WTC11 (cell line): ENCODE data around the gene LCTL.

Experiments
- ATF1 ChIP-seq: sonication (generic); formaldehyde crosslinking; IDR thresholded peaks from 2 replicates; pipeline ENCODE4 v1.8.1; 2023; ENCODE audit warnings: mild to moderate bottlenecking, moderate library complexity, missing genetic modification reagents
- CREB1 ChIP-seq: sonication (generic); formaldehyde crosslinking; IDR thresholded peaks from 2 replicates; pipeline ENCODE4 v1.8.0; 2023; ENCODE audit warnings: mild to moderate bottlenecking, missing genetic modification reagents
- CREM ChIP-seq: sonication (generic); formaldehyde crosslinking; IDR thresholded peaks from 2 replicates; pipeline ENCODE4 v1.8.1; 2022; ENCODE audit warnings: mild to moderate bottlenecking, missing genetic modification reagents, moderate library complexity
- JUN ChIP-seq: sonication (generic); formaldehyde crosslinking; IDR thresholded peaks from 2 replicates; pipeline ENCODE4 v1.8.0; 2023; ENCODE audit warnings: mild to moderate bottlenecking, missing genetic modification reagents
- NR3C1 ChIP-seq: sonication (generic); formaldehyde crosslinking; conservative IDR thresholded peaks from 2 replicates; pipeline ENCODE4 v1.8.1; 2023; ENCODE audit warnings: low read depth, mild to moderate bottlenecking, missing genetic modification reagents
- OVOL2 ChIP-seq: fragments of 250-450 bp; sonication (Bioruptor Pico); IDR thresholded peaks from 2 replicates; pipeline ENCODE4 v1.9.0; 2021; ENCODE audit warnings: mild to moderate bottlenecking, borderline replicate concordance
- PRRX2 ChIP-seq: fragments of 250-450 bp; sonication (Bioruptor Pico); IDR thresholded peaks from 2 replicates; pipeline ENCODE4 v1.8.0; 2021; ENCODE audit warnings: mild to moderate bottlenecking
- TF ChIP-seq, protein P1 (sequence below): fragments of 200-600 bp; IDR thresholded peaks from 2 replicates; pipeline ENCODE4 v1.8.0; 2022; ENCODE audit warnings: antibody characterized with exemption
- TF ChIP-seq, protein P2 (sequence below): sonication (generic); formaldehyde crosslinking; IDR thresholded peaks from 2 replicates; pipeline ENCODE4 v1.8.0; 2022; ENCODE audit warnings: mild to moderate bottlenecking, missing genetic modification reagents
- TF ChIP-seq, protein P3 (sequence below): sonication (generic); formaldehyde crosslinking; IDR thresholded peaks from 2 replicates; pipeline ENCODE4 v1.8.0; 2022; ENCODE audit warnings: mild to moderate bottlenecking, missing genetic modification reagents
- TF ChIP-seq, protein P4 (sequence below): fragments of 250-450 bp; sonication (Bioruptor Pico); conservative IDR thresholded peaks from 2 replicates; pipeline ENCODE4 v1.9.0; 2021; ENCODE audit warnings: mild to moderate bottlenecking

DNA sequence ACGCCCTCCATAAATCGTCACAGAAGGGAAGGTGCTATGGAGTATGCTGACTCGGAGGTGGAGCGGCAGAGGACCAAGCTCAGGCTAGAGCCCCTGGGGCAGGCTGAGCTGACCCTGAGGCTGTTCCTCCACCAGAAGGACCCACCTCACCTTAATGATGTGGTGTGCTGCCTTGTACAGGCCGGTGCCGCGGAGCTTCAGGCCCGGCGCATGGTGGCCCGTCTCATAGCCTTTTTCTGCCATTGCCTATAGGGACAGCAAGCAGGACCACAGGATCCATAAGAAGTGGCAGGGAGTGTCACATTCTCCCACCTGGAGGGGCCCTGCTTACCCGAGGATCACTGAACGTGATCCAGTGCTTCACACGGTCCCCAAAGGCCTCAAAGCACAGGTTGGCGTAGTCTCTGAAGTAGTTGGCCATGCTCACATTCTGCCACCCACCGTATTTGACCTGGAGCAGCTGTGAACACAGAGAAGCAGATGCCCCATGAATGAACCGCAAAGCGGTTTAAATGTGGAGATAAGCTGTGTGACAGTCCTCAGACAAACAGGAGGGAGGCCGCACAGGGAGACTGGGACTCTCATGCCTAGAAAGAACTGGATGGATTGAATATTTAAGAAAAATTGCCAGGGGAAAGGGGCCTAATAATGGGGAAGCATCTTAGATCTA is 4.8 kb downstream of the LCTL start:
- TF ChIP-seq, protein P1, sequence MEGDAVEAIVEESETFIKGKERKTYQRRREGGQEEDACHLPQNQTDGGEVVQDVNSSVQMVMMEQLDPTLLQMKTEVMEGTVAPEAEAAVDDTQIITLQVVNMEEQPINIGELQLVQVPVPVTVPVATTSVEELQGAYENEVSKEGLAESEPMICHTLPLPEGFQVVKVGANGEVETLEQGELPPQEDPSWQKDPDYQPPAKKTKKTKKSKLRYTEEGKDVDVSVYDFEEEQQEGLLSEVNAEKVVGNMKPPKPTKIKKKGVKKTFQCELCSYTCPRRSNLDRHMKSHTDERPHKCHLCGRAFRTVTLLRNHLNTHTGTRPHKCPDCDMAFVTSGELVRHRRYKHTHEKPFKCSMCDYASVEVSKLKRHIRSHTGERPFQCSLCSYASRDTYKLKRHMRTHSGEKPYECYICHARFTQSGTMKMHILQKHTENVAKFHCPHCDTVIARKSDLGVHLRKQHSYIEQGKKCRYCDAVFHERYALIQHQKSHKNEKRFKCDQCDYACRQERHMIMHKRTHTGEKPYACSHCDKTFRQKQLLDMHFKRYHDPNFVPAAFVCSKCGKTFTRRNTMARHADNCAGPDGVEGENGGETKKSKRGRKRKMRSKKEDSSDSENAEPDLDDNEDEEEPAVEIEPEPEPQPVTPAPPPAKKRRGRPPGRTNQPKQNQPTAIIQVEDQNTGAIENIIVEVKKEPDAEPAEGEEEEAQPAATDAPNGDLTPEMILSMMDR, result no peak
- TF ChIP-seq ATF1 (CRISPR knock-in tag) (no peak), CREM (CRISPR knock-in tag) (no peak), OVOL2 (no peak), PRRX2 (CRISPR knock-in tag) (no peak), CREB1 (CRISPR knock-in tag) (no peak), NR3C1 (no peak), JUN (no peak)
- TF ChIP-seq, protein P2, sequence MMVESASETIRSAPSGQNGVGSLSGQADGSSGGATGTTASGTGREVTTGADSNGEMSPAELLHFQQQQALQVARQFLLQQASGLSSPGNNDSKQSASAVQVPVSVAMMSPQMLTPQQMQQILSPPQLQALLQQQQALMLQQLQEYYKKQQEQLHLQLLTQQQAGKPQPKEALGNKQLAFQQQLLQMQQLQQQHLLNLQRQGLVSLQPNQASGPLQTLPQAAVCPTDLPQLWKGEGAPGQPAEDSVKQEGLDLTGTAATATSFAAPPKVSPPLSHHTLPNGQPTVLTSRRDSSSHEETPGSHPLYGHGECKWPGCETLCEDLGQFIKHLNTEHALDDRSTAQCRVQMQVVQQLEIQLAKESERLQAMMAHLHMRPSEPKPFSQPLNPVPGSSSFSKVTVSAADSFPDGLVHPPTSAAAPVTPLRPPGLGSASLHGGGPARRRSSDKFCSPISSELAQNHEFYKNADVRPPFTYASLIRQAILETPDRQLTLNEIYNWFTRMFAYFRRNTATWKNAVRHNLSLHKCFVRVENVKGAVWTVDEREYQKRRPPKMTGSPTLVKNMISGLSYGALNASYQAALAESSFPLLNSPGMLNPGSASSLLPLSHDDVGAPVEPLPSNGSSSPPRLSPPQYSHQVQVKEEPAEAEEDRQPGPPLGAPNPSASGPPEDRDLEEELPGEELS (CRISPR knock-in tag), result no peak
- TF ChIP-seq, protein P3, sequence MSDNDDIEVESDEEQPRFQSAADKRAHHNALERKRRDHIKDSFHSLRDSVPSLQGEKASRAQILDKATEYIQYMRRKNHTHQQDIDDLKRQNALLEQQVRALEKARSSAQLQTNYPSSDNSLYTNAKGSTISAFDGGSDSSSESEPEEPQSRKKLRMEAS (CRISPR knock-in tag), result no peak
- TF ChIP-seq, protein P4, sequence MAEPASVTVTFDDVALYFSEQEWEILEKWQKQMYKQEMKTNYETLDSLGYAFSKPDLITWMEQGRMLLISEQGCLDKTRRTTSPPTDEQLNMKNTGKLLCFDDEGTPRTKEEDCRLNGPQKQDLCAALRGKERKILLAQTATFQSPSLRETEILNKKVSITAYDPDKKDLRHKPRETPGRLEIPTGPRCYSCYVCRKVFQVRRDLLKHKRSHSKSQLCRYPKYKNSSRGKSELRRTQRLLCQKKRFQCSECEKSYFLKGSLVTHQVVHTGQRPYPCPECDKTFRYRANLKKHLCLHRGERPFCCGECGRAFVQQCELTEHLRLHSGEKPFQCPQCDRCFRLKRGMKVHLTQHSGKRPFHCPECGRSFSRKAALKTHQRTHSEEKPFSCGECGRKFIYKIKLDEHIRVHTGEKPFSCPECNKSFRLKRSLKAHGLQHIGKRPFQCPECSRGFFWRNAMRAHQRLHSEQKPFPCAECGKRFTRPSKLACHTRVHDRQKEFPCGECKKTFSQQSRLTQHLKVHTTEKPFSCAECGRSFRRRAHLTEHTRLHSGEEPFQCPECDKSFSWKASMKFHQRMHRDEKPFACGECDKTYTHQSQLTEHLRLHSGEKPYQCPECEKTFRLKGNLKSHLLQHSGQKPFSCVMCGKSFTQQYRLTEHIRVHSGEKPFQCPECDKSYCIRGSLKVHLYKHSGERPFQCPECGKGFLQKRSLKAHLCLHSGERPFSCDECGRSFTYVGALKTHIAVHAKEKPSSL, result no peak
